SK-N-SH (cell line): ENCODE results near the gene CCRL2. TPM values are rescaled to one million over a fixed set of nuclear protein-coding genes. Genes with fewer than 3 reads are reported as not detected.

Experiments used
- CTCF ChIA-PET: fragments of 300-600, 350-600 bp; formaldehyde crosslinking; extraction: SDS; loops from one replicate; lab custom pipeline; 2021; lab: Yijun Ruan, JAX
- POLR2A ChIA-PET: fragments of 350-600 bp; sonication (Branson Sonifier 250); formaldehyde crosslinking; extraction: SDS; loops from one replicate; lab custom pipeline; 2020; ENCODE audit warnings: antibody characterized with exemption, inconsistent platforms; lab: Yijun Ruan, JAX
- DNase-seq: peaks from one replicate; pipeline ENCODE4 v3.0.0; 2012
- H2AFZ ChIP-seq: fragments of 200-600 bp; sonication (generic); 2 replicates; pipeline ENCODE4 v1.8.1; 2016; ENCODE audit warnings: antibody characterized with exemption, mild to moderate bottlenecking, low read depth
- H3F3A ChIP-seq: fragments of 200-600 bp; sonication (generic); replicated peaks from 2 replicates; pipeline ENCODE3; 2016; ENCODE audit warnings: antibody characterized with exemption, mild to moderate bottlenecking; ENCODE audit not compliant: insufficient read depth
- H3K27ac ChIP-seq, 2 experiments: fragments of 200-500 bp in 1 of 2; fragments of 200-600 bp in 1 of 2; sonication (Bioruptor generic) in 1 of 2; sonication (generic), shearing (Covaris generic) in 1 of 2; 2 replicates each; pipeline versions ENCODE4 v1.5.1 to v1.6.1; 2014 to 2016; ENCODE audit warnings: low read depth in 2 of 2, inconsistent platforms in 1 of 2, low read length in 1 of 2, mild to moderate bottlenecking in 1 of 2, mixed read lengths in 1 of 2
- H3K27me3 ChIP-seq: fragments of 200-600 bp; sonication (generic), shearing (Covaris generic); 2 replicates; pipeline ENCODE4 v1.6.1; 2016; ENCODE audit warnings: mixed run types; ENCODE audit not compliant: insufficient read depth
- H3K36me3 ChIP-seq, 2 experiments: fragments of 200-500 bp in 1 of 2; fragments of 200-600 bp in 1 of 2; sonication (Bioruptor generic) in 1 of 2; sonication (generic) in 1 of 2; replicated peaks in 1 of 2; 2 replicates each; pipeline versions ENCODE3 to v1.5.1; 2014 to 2016; ENCODE audit warnings: low read length in 1 of 2, mild to moderate bottlenecking in 1 of 2; ENCODE audit not compliant: insufficient read depth in 2 of 2, control insufficient read depth in 1 of 2
- H3K4me1 ChIP-seq, 2 experiments: fragments of 200-500 bp in 1 of 2; fragments of 200-600 bp in 1 of 2; sonication (Bioruptor generic) in 1 of 2; sonication (generic), shearing (Covaris generic) in 1 of 2; 2 replicates each; pipeline versions ENCODE4 v1.5.1 to v1.6.1; 2014 to 2016; ENCODE audit warnings: low read depth in 1 of 2, low read length in 1 of 2, mixed run types in 1 of 2; ENCODE audit not compliant: insufficient read depth in 2 of 2, control insufficient read depth in 1 of 2
- H3K4me2 ChIP-seq: fragments of 200-600 bp; sonication (generic), shearing (Covaris generic); 2 replicates; pipeline ENCODE4 v1.6.1; 2017; ENCODE audit warnings: mixed run types
- H3K4me3 ChIP-seq, 2 experiments: fragments of 200-500 bp in 1 of 2; fragments of 200-600 bp in 1 of 2; sonication (Bioruptor generic) in 1 of 2; sonication (generic), shearing (Covaris generic) in 1 of 2; 2 replicates each; pipeline versions ENCODE4 v1.5.1 to v1.8.1; 2014 to 2016; ENCODE audit warnings: low read depth in 2 of 2, inconsistent platforms in 1 of 2, low read length in 1 of 2, mild to moderate bottlenecking in 1 of 2, mixed read lengths in 1 of 2, moderate library complexity in 1 of 2
- H3K79me2 ChIP-seq: fragments of 200-600 bp; sonication (generic); 2 replicates; pipeline ENCODE4 v1.8.1; 2017; ENCODE audit warnings: mild to moderate bottlenecking; ENCODE audit not compliant: insufficient read depth
- H3K9ac ChIP-seq: fragments of 200-600 bp; sonication (generic); 2 replicates; pipeline ENCODE4 v1.6.1; 2017; ENCODE audit warnings: mixed run types
- H3K9me2 ChIP-seq: fragments of 200-600 bp; sonication (generic); 2 replicates; pipeline ENCODE4 v1.6.1; 2017; ENCODE audit warnings: mixed run types
- H3K9me3 ChIP-seq: fragments of 200-600 bp; sonication (generic); 2 replicates; pipeline ENCODE4 v1.6.1; 2017; ENCODE audit warnings: mixed run types, mild to moderate bottlenecking, moderate library complexity
- H4K20me1 ChIP-seq: fragments of 200-600 bp; sonication (generic); 2 replicates; pipeline ENCODE4 v1.6.1; 2017; ENCODE audit warnings: mild to moderate bottlenecking, mixed run types; ENCODE audit not compliant: insufficient read depth
- EP300 ChIP-seq, 2 experiments: IDR thresholded peaks; 2 replicates each; pipeline versions ENCODE4 v1.4.0 to v1.6.1; 2012; ENCODE audit warnings: borderline replicate concordance in 1 of 2, low read depth in 1 of 2, low read length in 1 of 2
- GABPA ChIP-seq: IDR thresholded peaks from 2 replicates; pipeline ENCODE4 v1.4.0; 2012; ENCODE audit warnings: low read depth, mild to moderate bottlenecking
- JUND ChIP-seq: IDR thresholded peaks from 2 replicates; pipeline ENCODE4 v1.4.0; 2012
- MXI1 ChIP-seq: IDR thresholded peaks from 2 replicates; pipeline ENCODE4 v1.6.1; 2012; ENCODE audit warnings: mild to moderate bottlenecking, low read depth, low read length, improper control_type of control experiment
- RAD21 ChIP-seq: IDR thresholded peaks from 2 replicates; pipeline ENCODE4 v1.6.1; 2012; ENCODE audit warnings: mild to moderate bottlenecking, low read length
- RFX5 ChIP-seq: IDR thresholded peaks from 2 replicates; pipeline ENCODE4 v1.6.1; 2012; ENCODE audit warnings: mild to moderate bottlenecking, improper control_type of control experiment, low read length
- SIN3A ChIP-seq: IDR thresholded peaks from 2 replicates; pipeline ENCODE4 v1.6.1; 2012; ENCODE audit warnings: low read depth, mild to moderate bottlenecking, low read length, moderate library complexity, borderline replicate concordance
- SMC3 ChIP-seq: IDR thresholded peaks from 2 replicates; pipeline ENCODE4 v1.6.1; 2012; ENCODE audit warnings: low read depth, low read length, improper control_type of control experiment
- TAF1 ChIP-seq: IDR thresholded peaks from 2 replicates; pipeline ENCODE4 v1.6.1; 2012; ENCODE audit warnings: low read depth, mild to moderate bottlenecking, low read length, moderate library complexity, borderline replicate concordance
- YY1 ChIP-seq: IDR thresholded peaks from 2 replicates; pipeline ENCODE4 v1.4.0; 2012; ENCODE audit warnings: low read depth, mild to moderate bottlenecking
- WGBS: methylation state at CpG from one replicate; pipeline ENCODE4 v1.1.6; 2017; ENCODE audit warnings: low lambda C conversion rate; 5-methylcytosine and 5-hydroxymethylcytosine counted together
- polyA plus RNA-seq, 3 experiments: library from polyadenylated mRNA; depleted of rRNA; stranded (reverse); fragments of >200 nt; gene quantifications; 2 replicates each; pipeline ENCODE4 v1.2.3, GENCODE V29; 2012
- TF ChIP-seq, protein P1 (sequence below): fragments of 150-350 bp; IDR thresholded peaks from 2 replicates; pipeline ENCODE4 v1.6.1; 2017; ENCODE audit warnings: antibody characterized with exemption, low read length, low read depth, borderline replicate concordance
- TF ChIP-seq, protein P2 (sequence below): IDR thresholded peaks from 2 replicates; pipeline ENCODE4 v1.4.0; 2012; ENCODE audit warnings: low read depth

CCRL2 gene
- polyA plus RNA-seq, 1 of the 3 experiments (the other 2 are of a cell fraction): not detected

DNA sequence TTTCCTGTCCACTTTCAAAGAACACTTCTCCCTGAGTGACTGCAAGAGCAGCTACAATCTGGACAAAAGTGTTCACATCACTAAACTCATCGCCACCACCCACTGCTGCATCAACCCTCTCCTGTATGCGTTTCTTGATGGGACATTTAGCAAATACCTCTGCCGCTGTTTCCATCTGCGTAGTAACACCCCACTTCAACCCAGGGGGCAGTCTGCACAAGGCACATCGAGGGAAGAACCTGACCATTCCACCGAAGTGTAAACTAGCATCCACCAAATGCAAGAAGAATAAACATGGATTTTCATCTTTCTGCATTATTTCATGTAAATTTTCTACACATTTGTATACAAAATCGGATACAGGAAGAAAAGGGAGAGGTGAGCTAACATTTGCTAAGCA, 1.8 kb downstream of the CCRL2 start (continued):
- no peak for TF ChIP-seq SIN3A
- TF ChIP-seq, all 33 proteins: peak for 0

DNA sequence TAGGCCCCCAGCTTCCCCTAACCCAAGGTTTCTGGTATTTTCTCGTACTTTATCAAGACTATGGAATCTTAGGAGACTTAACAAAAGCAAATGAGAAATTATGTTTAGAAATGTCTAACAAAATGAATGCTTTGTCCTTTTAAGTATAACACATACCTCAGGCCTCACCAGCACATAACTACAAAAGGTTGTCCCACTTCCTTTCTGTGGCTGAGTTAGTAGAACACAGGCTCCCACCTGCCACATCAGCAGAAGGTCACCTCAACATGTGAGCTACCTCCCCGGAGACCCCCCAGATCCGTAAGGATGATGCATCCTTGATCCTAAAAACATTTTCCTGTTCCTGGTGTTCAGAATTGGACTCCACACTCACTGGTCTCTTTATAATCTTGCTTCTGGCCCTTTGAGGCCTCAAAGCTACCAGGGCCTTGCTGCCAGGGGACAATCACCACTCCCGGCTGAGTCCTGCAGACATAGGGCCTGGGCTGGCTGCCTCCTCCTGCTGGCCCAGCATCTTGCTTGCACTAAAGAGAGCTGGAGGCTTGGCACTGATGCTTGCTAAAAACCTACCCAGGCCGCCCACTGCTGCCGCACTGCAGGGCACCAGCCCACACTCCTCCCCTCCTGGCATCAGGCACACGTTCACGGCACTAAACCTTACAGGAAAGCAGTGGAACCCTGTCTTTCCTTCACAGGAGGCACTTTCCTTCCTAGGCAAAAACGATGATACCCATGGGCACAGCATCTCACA, 2.9 kb downstream of the CCRL2 start:
- TF ChIP-seq, protein P1, sequence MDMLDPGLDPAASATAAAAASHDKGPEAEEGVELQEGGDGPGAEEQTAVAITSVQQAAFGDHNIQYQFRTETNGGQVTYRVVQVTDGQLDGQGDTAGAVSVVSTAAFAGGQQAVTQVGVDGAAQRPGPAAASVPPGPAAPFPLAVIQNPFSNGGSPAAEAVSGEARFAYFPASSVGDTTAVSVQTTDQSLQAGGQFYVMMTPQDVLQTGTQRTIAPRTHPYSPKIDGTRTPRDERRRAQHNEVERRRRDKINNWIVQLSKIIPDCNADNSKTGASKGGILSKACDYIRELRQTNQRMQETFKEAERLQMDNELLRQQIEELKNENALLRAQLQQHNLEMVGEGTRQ: no peak
- Histone ChIP-seq H3F3A (no peaks in the 10 kb centered on the region), H3K4me1 (no peaks in the 10 kb centered on the region), H3K4me2 (no peak overlapping the region), H3K9me3 (no peaks in the 10 kb centered on the region), H3K36me3 (no peaks in the 10 kb centered on the region), H4K20me1 (no peaks in the 10 kb centered on the region), H3K27ac (no peak overlapping the region), H2AFZ (no peak overlapping the region), H3K27me3 (no peaks in the 10 kb centered on the region; the same call in 1 of the 2 replicates), H3K4me3 (no peak overlapping the region), H3K9ac (no peak overlapping the region), H3K9me2 (no peaks in the 10 kb centered on the region), H3K79me2 (no peaks in the 10 kb centered on the region)
- DNase-seq: no peak
- ChIA-PET CTCF (interaction anchor here (1.3 to 1.7 kb wide), 2 partner anchors 32 to 148 kb away, joined by 4 to 5 read pairs; no protein-coding TSS in a partner anchor), POLR2A (no interaction called here)
- WGBS: 60% methylated on average over 9 of the region's 9 CpGs

DNA sequence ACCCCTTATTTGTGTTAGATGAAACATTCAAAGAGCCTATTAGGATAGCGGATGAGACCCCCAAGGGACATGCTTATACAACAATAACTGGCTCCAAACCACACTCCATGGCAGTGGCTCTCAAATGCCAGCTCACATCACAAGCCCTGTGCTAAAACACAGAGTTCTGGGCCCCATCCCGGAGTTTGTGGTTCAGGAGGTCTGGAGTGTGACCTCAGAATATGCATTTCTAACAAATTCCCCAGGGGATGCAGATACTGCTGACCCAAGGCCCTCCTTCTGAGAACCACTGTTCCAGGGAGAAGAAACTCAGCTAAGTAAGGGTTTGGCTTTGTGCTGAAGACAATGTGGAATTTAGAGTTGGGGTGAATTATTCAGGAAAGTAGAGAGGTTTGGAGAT, 3.6 kb downstream of the CCRL2 start:
- WGBS: 25% methylated on average over 2 of the region's 2 CpGs
- no peaks in the 10 kb centered on the region for H3K9me2 ChIP-seq
- no peaks in the 10 kb centered on the region for H4K20me1 ChIP-seq
- no peak for DNase-seq
- ChIA-PET POLR2A (no interaction called here), CTCF (interaction anchor here (1.3 to 1.7 kb wide), 2 partner anchors 31 to 148 kb away, joined by 4 to 5 read pairs; no protein-coding TSS in a partner anchor)
- H3K9me3 ChIP-seq: no peaks in the 10 kb centered on the region
- H3K36me3 ChIP-seq: no peaks in the 10 kb centered on the region
- H3K79me2 ChIP-seq: no peaks in the 10 kb centered on the region
- no peak overlapping the region for H3K4me3 ChIP-seq
- no peak overlapping the region for H3K4me2 ChIP-seq
- H3K4me1 ChIP-seq: no peaks in the 10 kb centered on the region
- H3K27me3 ChIP-seq: no peaks in the 10 kb centered on the region; the same call in 1 of the 2 replicates
- no peaks in the 10 kb centered on the region for H3F3A ChIP-seq
- no peak overlapping the region for H3K9ac ChIP-seq
- no peak overlapping the region for H2AFZ ChIP-seq
- TF ChIP-seq YY1 (no peak), RFX5 (no peak), GABPA (no peak), RAD21 (no peak), JUND (no peak), TAF1 (no peak), EP300 (IDR thresholded peaks at IDR 0.05; ENCODE audit: borderline replicate concordance in 1 of 2, low read depth in 1 of 2, low read length in 1 of 2) (no peak), SMC3 (no peak), MXI1 (no peak)
- TF ChIP-seq, protein P2, sequence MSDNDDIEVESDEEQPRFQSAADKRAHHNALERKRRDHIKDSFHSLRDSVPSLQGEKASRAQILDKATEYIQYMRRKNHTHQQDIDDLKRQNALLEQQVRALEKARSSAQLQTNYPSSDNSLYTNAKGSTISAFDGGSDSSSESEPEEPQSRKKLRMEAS: no peak
- H3K27ac ChIP-seq: no peak overlapping the region
